Activated CD4-positive, alpha-beta T cell treated with anti-CD3 and anti-CD28 coated beads, Interleukin-10, Interleukin-2, amounts not matched to agents 100 ng/mL and 50 ng/mL, durations not matched to agents 16 hours and 8 hours (primary cell): Measurements from ENCODE around the gene CDH13.

Experiments
- DNase-seq: peaks from one replicate; pipeline ENCODE4 v3.0.0-alpha.2; 2020

Gene CDH13

GRCh38 chr16:83005653-83006160, 378.9 kb downstream of the CDH13 start:
- DNase-seq: no peak

GRCh38 chr16:83010776-83011720, 384.3 kb downstream of the CDH13 start:
- no peak for DNase-seq

- no peak for DNase-seq
Observed at GRCh38 chr16:83011939-83012338, 385.2 kb downstream of the CDH13 start.

GRCh38 chr16:83013071-83013470, 386.3 kb downstream of the CDH13 start:
- no peak for DNase-seq

GRCh38 chr16:83019963-83020362, 393.2 kb downstream of the CDH13 start:
- no peak for DNase-seq

- DNase-seq: peak; percentile 7
Observed at GRCh38 chr16:83021045-83021444, 394.3 kb downstream of the CDH13 start.

GRCh38 chr16:83021746-83022145, 395.0 kb downstream of the CDH13 start:
- no peak for DNase-seq

- DNase-seq: no peak
Observed at GRCh38 chr16:83023011-83023410, 396.2 kb downstream of the CDH13 start.

GRCh38 chr16:83023640-83024039, 396.9 kb downstream of the CDH13 start:
- no peak for DNase-seq

- no peak for DNase-seq
Observed at GRCh38 chr16:83027973-83028372, 401.2 kb downstream of the CDH13 start.

- no peak for DNase-seq
Observed at GRCh38 chr16:83029467-83029866, 402.7 kb downstream of the CDH13 start.

GRCh38 chr16:83031524-83031923, 404.8 kb downstream of the CDH13 start:
- no peak for DNase-seq

GRCh38 chr16:83037102-83037501, 410.3 kb downstream of the CDH13 start:
- DNase-seq: no peak

GRCh38 chr16:83037884-83038283, 411.1 kb downstream of the CDH13 start:
- no peak for DNase-seq

- peak; percentile 22 for DNase-seq
Observed at GRCh38 chr16:83040174-83040573, 413.4 kb downstream of the CDH13 start.

GRCh38 chr16:83044589-83044988, 417.8 kb downstream of the CDH13 start:
- DNase-seq: no peak

GRCh38 chr16:83045790-83046189, 419.0 kb downstream of the CDH13 start:
- DNase-seq: no peak

GRCh38 chr16:83046664-83047063, 419.9 kb downstream of the CDH13 start:
- no peak for DNase-seq

GRCh38 chr16:83051451-83051850, 424.7 kb downstream of the CDH13 start:
- no peak for DNase-seq

- DNase-seq: no peak
Observed at GRCh38 chr16:83054283-83054682, 427.5 kb downstream of the CDH13 start.

GRCh38 chr16:83058376-83058775, 431.6 kb downstream of the CDH13 start:
- no peak for DNase-seq

GRCh38 chr16:83059237-83059636, 432.5 kb downstream of the CDH13 start:
- no peak for DNase-seq

- DNase-seq: no peak
Observed at GRCh38 chr16:83066011-83066410, 439.2 kb downstream of the CDH13 start.

GRCh38 chr16:83066881-83067280, 440.1 kb downstream of the CDH13 start:
- no peak for DNase-seq

- DNase-seq: no peak
Observed at GRCh38 chr16:83068686-83069085, 441.9 kb downstream of the CDH13 start.
